AG04449 (cell line): ENCODE measurements around the gene TEKT3.

Experiments used
- CTCF ChIA-PET: fragments of 350-600 bp; formaldehyde crosslinking; extraction: SDS; loops from one replicate; lab custom pipeline; 2021; ENCODE audit warnings: antibody characterized with exemption; lab: Yijun Ruan, JAX
- POLR2A ChIA-PET: fragments of 400-600, 350-600 bp; formaldehyde crosslinking; extraction: SDS; loops from one replicate; lab custom pipeline; 2020; ENCODE audit warnings: antibody characterized with exemption, inconsistent platforms; lab: Yijun Ruan, JAX
- DNase-seq: peaks from one replicate; pipeline ENCODE4 v3.0.0-alpha.2; 2010; ENCODE audit warnings: low read depth, low spot score
- H3K4me3 ChIP-seq: 2 replicates; pipeline ENCODE4 v1.5.1; 2011; ENCODE audit warnings: low read depth, mild to moderate bottlenecking, control low read depth, low read length
- TF ChIP-seq, protein P1 (sequence below): IDR thresholded peaks from one replicate; pipeline ENCODE4 v1.5.1; 2011; ENCODE audit warnings: mild to moderate bottlenecking, moderate library complexity, low read length, control low read depth, inconsistent platforms; ENCODE audit not compliant: insufficient read depth; ENCODE audit errors: missing control alignments

TEKT3 gene

DNA sequence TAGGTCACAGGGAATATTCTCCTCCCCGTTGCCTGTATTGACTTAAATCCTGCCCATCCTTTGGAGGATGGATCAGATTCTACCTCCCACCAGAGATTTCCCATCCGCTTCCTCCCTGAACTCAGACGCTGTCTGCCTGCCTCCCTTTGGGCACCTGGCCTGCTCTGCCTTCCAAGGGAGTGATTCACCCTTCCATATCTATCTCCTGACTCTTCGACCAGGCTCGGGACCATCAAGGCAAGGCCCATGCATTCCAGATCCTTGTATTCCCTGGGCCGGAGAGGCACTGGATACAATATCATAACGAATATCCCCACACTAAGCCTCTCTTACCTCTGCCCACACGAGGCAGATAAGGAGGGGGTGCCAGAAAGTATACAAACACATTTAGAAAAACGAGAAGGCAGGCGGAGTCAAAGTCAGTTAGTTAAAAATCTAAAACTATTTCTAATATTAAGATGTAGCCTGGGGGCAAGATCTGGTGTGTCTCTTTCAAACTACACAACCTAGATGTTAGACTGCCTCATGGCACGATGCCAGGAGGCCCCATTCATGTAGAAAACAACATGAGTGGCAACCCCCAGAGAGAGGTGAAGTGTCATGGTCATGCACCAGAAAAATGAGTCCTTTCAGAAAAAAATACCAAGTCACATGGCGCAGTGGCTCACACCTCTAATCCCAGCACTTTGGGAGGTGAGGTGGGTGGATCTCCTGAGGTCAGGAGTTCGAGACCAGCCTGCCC is 85.5 kb downstream of the TEKT3 start:
- TF ChIP-seq, protein P1, sequence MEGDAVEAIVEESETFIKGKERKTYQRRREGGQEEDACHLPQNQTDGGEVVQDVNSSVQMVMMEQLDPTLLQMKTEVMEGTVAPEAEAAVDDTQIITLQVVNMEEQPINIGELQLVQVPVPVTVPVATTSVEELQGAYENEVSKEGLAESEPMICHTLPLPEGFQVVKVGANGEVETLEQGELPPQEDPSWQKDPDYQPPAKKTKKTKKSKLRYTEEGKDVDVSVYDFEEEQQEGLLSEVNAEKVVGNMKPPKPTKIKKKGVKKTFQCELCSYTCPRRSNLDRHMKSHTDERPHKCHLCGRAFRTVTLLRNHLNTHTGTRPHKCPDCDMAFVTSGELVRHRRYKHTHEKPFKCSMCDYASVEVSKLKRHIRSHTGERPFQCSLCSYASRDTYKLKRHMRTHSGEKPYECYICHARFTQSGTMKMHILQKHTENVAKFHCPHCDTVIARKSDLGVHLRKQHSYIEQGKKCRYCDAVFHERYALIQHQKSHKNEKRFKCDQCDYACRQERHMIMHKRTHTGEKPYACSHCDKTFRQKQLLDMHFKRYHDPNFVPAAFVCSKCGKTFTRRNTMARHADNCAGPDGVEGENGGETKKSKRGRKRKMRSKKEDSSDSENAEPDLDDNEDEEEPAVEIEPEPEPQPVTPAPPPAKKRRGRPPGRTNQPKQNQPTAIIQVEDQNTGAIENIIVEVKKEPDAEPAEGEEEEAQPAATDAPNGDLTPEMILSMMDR, result no peak
- ChIA-PET CTCF (interaction anchor here (0.9 to 9.1 kb wide), 12 partner anchors 8 to 258 kb away, joined by 3 to 318 read pairs (median 11); no protein-coding TSS in a partner anchor), POLR2A (no interaction called here)
- no peak for DNase-seq
- H3K4me3 ChIP-seq, result no peak overlapping the region
